HG03565 (cell line): Measurements from ENCODE around the gene RBFOX1.

Experiments used
- ATAC-seq: cut with Tn5 transposase; IDR thresholded peaks from one replicate; pipeline ENCODE4 v1.9.1; 2021; ENCODE audit warnings: mild to moderate bottlenecking, moderate library complexity; ENCODE audit not compliant: unreplicated experiment

Gene RBFOX1

GRCh38 chr16:7372095-7372494 lies 39.5 kb downstream of the RBFOX1 start:
- ATAC-seq: no peak

- no peak for ATAC-seq
Measured at GRCh38 chr16:7373776-7374175, 41.1 kb downstream of the RBFOX1 start.

GRCh38 chr16:7374614-7375174 lies 42.0 kb downstream of the RBFOX1 start:
- ATAC-seq: no peak

GRCh38 chr16:7376227-7376626 lies 43.6 kb downstream of the RBFOX1 start:
- no peak for ATAC-seq

- no peak for ATAC-seq
Measured at GRCh38 chr16:7377231-7377630, 44.6 kb downstream of the RBFOX1 start.

- no peak for ATAC-seq
Measured at GRCh38 chr16:7378024-7378695, 45.5 kb downstream of the RBFOX1 start.

GRCh38 chr16:7380441-7380840 lies 47.8 kb downstream of the RBFOX1 start:
- ATAC-seq: no peak

GRCh38 chr16:7380911-7381310 lies 48.3 kb downstream of the RBFOX1 start:
- no peak for ATAC-seq

- no peak for ATAC-seq
Measured at GRCh38 chr16:7381671-7382070, 49.0 kb downstream of the RBFOX1 start.

- ATAC-seq: no peak
Measured at GRCh38 chr16:7382521-7382920, 49.9 kb downstream of the RBFOX1 start.

- no peak for ATAC-seq
Measured at GRCh38 chr16:7390974-7391373, 58.3 kb downstream of the RBFOX1 start.

GRCh38 chr16:7391694-7392093 lies 59.0 kb downstream of the RBFOX1 start:
- ATAC-seq: no peak

GRCh38 chr16:7392206-7392605 lies 59.6 kb downstream of the RBFOX1 start:
- no peak for ATAC-seq

- no peak for ATAC-seq
Measured at GRCh38 chr16:7393680-7394079, 61.0 kb downstream of the RBFOX1 start.

GRCh38 chr16:7394720-7395336 lies 62.2 kb downstream of the RBFOX1 start:
- ATAC-seq: no peak

- ATAC-seq: no peak
Measured at GRCh38 chr16:7397901-7398300, 65.3 kb downstream of the RBFOX1 start.

- no peak for ATAC-seq
Measured at GRCh38 chr16:7398536-7398935, 65.9 kb downstream of the RBFOX1 start.

- ATAC-seq: no peak
Measured at GRCh38 chr16:7399296-7399695, 66.7 kb downstream of the RBFOX1 start.

- ATAC-seq: no peak
Measured at GRCh38 chr16:7400117-7400890, 67.7 kb downstream of the RBFOX1 start.

- ATAC-seq: no peak
Measured at GRCh38 chr16:7404217-7404616, 71.6 kb downstream of the RBFOX1 start.

- ATAC-seq: no peak
Measured at GRCh38 chr16:7405166-7405565, 72.5 kb downstream of the RBFOX1 start.
